Inflammatory macrophage treated with lipopolysaccharide for 4 hours (primary cell): Measurements from ENCODE around the gene RPS5.
A peak's percentile ranks its signal among the peaks of the same experiment; 100 is the strongest.
"Not testable (repeated sequence)": the region's sequence is repeated elsewhere in the genome, so short reads cannot be mapped to it uniquely, and the experiment has no call there.

ENCODE experiments used
- DNase-seq: peaks from one replicate; pipeline ENCODE4 v3.0.0-alpha.2; 2020

Gene RPS5

DNA sequence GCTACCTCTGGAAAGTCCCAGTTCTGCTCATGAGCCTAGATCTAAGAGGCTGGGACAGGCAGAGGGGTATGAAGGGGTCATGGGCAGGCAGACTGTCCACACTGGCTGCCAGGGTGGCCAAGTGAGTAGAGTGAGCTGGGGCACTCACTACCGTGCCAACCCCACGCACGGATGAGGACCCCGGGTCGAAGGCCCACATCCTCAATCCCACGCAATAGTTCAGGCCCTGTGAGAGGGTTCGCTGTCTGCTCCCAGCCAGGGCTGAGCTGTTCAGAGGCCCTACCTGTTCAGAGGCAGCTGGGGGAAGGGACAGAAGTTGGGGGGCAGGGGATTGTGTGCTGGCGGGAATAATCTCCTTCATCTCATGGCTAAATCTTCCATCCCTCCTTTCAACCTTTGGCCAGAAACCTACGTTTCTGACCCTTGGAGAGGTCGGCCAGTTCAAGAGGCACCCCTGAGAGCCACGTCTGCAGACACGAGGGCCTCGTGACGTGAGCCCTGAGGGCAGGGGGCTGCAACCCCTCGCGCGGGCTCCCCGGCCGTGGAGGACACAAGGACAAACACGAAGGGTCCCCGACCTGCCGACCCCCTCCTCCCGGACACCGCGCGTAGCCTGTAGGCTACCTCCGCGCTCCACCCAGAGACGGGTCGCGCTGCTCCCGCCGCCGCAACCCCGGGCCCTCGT is 1.0 kb upstream of the RPS5 start:
- no peak for DNase-seq

DNA sequence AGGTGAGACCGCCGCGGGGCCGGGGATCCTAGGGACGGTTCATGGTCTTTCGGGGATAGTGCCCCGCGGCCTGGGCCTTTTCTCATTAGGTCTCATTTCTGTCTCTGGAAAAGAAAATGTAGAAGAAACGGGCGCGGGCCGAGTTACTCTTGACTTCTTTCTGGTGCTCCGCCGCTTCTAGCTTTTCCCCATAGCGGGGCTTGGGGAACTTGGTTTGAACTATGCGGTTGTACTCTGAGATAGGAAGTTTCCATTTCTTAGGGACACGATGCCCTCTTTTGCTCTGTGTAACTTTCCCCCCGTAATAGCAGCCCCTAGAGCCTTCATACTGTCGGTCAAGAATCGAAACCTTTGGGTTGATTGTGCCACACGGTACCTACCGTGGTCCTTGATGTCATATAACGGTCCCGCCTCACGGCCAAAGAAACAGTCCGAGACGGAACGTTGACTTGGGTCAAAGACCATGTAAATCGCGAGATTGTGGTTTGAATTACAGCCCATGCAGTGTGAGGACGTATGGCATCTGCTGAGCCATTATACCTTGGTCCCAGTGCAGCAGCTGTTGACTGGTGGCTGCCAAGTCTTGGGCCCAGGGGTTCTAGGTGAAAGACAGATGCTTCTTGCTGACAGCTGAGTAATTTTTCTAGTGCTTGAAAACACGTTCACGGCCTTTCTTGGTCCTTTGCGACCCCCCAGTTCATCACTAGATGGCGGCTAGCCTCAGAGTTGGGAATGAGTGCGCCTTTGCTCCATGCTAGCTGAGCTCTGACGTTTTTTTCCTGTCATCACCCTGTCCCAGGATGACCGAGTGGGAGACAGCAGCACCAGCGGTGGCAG is 487 bp downstream of the RPS5 start:
- peak; percentile 15 for DNase-seq

DNA sequence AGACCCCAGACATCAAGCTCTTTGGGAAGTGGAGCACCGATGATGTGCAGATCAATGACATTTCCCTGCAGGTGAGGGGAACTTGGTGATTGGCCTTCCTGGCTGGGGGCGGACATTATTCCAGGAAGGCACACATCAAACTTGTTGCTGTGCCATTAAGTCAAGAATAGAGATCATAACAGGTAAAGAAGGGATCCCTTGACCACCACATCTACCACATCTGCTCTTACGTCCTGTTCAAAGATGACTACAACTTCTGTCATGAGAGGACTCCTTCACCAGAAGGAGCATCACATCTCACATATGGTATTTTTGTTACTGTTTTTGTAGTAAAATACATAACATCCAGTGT is 1.1 kb downstream of the RPS5 start:
- DNase-seq: no peak

DNA sequence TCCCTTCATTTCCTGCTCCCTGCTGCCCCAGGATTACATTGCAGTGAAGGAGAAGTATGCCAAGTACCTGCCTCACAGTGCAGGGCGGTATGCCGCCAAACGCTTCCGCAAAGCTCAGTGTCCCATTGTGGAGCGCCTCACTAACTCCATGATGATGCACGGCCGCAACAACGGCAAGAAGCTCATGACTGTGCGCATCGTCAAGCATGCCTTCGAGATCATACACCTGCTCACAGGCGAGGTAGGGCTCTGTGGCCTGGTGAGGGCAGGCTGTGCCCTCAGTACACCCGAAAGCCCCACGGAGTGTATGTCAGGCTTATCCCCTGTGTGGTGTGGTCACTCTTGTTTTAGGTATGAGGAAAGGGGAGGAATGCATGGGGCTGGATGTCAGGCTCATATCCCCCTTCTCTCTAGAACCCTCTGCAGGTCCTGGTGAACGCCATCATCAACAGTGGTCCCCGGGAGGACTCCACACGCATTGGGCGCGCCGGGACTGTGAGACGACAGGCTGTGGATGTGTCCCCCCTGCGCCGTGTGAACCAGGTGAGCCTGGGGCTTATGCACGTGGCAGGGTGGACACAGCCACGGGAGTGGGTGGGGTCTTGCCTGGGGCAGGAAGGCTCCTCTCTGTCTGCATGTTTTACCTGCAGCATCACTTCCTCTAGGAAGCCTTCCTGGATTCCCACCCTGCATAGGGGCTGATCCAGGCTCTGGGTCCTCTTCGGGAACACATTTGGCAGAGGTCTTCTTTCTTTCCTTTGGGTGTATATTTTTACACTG is 6.1 kb downstream of the RPS5 start:
- no peak for DNase-seq

DNA sequence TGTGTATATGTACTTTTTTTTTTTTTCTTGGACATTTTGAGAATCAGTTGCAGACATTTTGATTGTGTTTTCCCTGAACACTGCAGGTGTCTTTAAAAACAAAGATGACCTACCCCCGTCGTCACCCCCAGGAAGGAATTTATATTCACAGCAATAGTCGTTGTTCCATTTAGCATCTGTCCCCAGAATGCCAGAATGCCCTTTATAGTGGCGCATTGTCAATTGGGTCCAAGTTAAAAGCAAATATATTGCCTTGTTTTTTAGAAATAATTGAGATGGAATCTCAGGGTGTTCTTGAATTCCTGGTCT is 6.6 kb downstream of the RPS5 start:
- DNase-seq: no peak

DNA sequence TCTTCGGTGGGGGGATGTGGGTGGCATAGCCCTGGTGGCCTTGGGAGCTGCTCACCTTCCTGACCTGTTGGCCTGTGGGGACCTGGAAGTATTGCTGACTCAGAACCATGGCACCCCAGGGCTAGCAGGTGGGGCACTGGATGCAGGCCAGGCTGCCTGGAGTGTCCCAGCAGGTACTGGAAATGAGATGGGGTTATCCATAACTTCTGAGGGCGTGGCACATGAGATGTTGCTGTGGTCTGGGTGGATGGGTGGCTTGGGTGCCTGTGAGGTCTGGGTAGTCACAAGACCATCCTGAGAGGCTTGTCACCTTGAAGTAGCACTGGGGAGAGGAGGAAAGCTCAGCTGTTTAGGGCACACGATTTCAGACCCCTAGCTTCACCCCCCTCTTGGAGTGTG is 7.8 kb downstream of the RPS5 start:
- DNase-seq: no peak

DNA sequence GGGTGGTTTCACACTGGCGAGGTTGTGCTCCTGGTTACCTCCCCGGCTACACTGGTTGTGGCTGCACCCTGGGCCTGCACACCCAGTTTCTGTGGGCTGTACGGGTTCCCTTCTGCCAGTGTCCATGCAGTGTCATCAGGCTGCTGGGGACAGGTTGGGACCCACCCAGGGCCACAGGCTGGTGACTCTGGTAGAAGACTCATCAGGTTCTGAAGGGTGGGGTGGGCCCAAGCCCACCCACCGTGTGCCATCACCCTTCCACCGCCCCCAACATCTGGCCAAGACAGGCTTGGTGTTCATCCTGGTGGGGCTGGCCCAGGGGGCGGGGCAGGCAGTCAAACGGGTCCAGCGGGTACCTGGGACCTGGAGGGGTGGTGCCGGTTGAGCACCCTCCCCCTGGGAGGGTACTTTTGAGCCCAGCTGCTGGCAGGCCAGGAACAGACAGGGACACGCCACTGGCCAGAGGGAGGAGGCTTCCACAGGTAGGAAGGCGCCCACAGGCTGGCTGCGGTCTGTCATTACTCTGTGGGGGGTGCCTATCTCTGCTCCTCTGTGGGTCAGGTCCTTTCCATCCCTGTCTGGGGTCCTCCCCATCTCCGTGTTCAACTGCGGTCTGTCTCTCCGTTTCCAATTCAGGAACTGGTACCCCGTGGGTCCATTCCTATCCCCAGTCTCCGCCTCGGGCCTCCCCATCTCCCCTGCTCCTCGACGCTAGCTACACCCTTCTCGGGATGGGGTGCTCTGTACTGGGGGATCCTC is 8.3 kb downstream of the RPS5 start, which contains the start of gene RNF225:
RNF225 (plus strand) TSS at position 437 of the 759 bp plus-strand sequence. CDS start 434 bp downstream, outside the sequence.
- no peak for DNase-seq

DNA sequence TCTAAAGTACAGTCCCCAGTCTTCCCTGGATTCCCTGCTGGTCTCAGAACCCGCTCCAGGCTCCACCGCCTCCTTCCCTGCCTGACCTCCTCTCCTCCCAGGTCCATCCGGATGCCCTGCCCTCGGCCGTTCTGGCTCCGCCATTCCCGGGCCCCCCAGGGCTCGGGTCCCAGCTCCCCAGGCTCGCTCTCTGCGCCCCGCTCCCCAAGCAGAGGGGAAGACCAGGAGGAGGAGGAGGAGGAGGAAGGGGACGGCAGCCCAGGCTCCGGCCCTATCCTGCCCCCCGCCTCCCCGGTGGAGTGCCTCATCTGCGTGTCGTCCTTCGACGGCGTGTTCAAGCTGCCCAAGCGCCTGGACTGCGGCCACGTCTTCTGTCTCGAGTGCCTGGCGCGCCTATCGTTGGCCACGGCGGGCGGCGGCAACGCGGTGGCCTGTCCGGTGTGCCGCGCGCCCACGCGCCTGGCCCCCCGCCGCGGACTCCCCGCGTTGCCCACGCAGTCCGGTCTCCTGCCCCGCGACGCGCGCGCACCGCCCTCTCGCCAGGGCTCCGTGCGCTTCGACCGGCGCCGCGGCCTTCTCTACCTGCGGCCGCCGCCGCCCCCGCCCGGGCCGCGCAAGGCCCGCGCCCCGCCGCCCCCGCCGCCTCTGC is 9.0 kb downstream of the RPS5 start:
- DNase-seq: no peak

DNA sequence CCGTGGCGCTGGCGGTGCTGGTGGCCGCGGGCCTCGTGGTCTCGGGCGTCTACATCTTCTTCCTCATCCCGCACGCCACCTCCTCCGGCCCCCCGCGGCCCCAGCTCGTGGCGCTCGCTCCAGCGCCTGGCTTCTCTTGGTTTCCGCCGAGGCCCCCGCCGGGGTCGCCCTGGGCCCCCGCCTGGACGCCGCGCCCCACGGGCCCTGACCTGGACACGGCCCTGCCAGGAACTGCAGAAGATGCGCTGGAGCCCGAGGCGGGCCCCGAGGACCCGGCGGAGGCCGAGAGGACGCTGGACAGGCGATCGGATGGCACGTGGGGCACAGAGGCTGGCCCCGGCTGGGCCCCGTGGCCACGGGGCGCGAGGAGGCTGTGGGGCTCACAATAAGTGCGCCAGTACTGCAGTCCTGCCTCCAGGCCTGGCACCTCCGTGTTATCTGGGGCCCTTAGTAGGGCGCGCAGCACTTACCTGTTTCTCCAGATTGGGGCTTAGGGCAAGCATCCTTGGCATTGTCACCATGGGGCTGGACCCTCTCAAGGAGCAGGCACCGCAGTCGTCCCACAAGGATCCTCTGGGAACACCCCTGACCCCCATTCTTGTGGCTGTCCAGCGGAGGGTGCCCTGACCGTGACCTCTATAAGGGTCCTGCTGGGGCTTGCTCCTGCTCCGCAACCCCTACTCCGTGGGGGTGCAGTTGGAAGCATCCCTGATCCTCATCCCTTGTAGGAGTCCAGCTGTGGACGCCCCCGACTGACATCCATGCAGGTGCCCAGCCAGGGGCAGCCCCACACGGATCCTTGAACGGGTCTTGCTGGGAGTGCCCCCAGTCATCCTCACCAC is 9.8 kb downstream of the RPS5 start:
- DNase-seq: no peak

DNA sequence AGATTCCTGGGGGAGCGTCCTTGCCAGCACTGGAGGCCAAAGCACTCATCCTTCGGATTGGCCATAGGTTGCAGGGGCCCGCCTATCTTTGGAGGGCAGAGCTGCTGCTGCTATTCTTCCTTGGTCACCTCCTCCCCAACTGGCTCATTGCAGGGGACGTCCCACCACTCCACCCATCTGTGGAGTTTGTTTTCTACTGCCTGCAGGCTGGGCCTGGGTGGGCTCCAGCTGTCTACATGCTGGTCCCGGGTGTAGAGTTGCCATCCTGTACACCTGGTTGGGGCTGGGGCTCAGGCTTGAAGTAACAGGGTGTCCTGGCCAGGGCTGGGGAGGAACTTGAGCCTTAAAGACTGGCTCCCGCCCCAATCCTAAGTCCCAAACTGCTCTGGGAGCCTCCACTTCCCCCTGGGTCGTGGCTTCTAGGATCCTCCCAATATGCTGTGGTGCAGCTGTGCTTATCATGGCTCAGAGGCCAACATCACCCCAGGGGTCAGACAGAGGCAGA is 10.5 kb downstream of the RPS5 start:
- no peak for DNase-seq

DNA sequence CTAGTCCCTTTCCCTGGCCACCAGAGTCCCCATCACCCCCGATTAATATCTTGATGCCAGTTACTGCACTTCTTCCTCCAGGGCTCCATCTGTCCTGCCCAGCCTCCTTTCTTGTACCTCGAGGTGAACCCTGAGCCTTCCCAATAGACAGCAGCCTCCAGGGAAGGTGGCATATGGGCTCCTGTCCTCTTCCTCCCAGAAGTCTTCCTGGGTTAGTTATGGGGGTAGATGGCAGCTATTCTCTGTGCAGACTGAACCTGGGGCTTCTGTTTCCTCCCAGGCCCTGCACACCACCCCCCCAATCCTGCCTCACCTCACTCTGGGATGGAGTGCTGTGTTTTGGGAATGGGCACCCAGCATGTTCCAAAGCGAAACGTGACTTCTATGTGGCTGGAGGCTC is 11.0 kb downstream of the RPS5 start:
- no peak for DNase-seq

DNA sequence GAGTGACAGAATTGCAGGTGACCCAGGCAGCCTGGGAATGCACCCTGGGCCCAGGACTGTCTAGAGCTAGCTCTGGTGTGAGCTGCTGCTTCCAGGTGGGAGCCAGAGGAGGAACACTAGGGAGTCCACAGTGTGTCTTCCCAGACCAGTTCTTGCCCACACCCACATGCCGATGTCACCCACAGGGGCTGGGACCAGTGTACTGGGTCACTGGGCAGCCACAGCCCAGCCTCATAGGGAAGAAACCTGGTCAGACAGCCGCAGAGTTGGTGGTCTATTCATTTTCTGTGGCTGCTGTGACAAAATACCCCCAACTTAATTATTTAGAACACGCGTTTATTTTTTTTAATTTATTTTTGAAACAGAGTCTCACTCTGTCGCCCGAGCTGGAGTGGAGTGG is 11.5 kb downstream of the RPS5 start:
- no peak for DNase-seq

DNA sequence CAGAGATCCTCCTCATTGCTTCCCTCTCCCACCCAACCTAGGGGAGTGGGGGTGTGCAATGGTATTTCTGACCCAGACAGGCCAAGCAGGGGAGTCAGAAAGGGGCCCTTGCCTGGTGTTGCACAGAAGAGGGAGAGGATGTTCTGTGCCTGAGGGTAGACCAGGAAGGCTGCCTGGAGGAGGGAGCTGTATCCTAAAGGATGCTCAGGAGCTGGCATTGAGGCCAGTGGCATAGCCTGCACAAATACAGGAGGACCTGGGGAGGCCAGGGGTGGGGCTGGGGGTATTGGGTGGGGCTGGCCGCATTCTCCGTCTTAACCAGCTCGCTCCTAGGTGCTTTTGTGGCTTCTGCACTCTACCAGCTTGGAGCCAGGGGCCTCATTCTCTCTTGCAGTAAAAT is 12.8 kb downstream of the RPS5 start:
- no peak for DNase-seq

DNA sequence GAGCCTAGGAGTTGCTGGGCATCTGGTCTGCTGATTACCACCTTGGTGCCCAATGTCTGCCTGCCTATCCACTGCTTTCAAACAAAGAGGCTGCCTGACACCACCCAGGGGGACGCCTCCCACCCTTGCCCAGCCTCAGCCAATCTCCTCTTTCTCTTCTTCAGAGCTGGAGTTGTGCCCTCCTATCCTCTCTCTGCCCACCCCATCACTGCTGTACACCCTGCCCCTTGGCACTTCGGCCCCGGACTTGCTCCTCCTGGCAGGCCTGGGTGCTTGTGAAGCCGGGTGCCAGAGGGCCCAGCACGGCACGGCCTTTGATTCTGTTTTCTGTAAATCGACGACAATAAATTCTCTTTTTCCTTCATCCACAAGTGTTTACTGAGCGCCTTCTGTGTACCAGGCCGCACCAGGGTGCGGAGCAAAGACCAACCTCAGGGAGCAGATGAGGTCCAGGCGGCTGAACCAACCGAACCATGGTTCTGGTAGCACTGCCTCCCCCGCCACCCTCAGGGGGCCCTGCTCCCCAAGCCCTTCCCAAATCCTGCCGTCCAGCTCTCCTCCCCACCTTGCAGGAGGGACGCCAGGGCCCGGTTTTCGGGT is 13.3 kb downstream of the RPS5 start:
- DNase-seq: no peak

DNA sequence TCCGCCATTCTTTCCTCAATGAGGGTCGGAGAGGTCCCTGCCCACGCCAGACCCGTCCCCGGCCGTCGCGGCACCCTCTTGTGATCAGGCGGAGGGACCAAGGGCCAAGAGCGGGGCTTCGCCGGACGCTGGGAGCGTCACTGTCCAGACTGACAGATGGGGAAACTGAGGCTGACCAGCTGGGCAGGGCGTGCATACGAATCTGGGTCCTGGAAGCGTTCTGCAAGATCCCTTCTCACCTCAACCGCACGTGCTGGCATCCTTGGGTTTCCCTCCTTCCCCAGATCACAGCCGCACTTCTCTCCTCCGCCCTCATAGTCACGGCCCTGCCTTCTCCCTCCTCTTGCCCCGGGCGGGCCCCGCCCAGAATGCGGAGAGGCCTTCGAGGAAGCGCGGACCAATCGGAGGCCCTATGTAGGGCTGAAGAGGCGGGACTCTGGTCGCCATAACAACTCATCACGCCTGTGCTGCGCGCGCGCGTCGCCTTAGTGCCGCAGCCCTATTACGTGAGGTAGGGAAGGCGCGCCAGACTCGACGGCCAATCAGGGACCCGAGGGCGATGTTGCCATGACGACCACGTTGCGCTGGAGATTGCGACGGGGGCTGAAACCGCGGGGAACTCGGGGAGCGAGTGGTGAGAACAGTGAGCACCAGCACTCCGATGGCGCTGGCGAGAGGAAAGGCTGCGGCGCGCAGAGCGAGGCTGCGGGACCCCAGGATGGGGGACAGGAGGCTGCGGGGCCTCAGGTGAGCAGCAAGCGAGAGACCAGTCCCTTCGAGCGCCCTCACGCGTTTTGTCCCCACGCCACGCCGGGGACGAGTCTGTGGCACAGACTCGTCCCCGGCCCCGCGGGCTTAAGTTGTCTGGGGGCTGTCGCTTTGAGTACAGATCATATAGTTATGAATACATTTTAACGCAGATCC is 14.1 kb downstream of the RPS5 start:
- DNase-seq: peak; percentile 100

DNA sequence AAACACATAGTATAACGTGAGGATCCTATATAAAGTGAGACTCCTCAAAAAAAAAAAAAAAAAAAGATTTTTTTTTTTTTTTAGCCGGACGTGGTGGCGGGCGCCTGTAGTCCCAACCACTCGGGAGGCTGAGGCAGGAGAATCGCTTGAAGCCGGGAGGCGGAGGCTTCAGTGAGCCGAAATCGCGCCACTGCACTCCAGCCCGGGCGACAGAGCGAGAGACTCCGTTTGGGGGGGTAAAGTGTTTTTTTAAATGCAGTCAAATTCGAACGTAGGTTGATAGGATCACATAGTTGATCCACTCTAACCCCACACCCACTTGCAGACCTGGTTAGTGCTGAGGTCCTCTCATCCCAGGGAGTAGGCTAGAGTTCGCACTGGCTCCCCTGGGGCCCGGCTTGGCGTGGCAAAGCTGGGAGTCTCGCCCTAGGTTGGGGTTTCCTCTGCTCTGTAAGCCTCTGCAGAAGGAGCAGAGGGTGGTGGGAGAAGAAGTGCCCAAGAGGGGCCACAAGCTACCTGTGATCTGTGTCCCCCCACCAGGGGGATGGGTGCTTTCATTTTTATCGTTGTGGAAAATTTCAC is 14.9 kb downstream of the RPS5 start:
- DNase-seq: no peak

DNA sequence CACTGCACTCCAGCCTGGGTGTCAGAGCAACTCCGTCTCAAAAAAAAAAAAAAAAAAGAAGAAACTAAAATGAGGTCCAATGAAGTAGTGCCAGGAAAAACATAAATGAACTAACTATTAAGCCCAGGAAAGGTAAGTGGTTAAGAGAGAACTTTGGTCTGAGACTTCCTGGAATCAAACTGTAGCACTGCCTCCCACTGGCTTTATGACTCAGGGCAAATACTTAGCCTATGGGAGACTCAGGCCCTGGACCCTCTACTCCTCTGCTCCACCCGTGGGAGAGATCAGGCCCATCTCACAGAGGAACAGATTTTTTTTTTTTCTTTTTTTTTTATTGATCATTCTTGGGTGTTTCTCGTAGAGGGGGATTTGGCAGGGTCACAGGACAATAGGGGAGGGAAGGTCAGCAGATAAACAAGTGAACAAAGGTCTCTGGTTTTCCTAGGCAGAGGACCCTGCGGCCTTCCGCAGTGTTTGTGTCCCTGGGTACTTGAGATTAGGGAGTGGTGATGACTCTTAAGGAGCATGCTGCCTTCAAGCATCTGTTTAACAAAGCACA is 16.9 kb downstream of the RPS5 start:
- DNase-seq: not testable (repeated sequence)

DNA sequence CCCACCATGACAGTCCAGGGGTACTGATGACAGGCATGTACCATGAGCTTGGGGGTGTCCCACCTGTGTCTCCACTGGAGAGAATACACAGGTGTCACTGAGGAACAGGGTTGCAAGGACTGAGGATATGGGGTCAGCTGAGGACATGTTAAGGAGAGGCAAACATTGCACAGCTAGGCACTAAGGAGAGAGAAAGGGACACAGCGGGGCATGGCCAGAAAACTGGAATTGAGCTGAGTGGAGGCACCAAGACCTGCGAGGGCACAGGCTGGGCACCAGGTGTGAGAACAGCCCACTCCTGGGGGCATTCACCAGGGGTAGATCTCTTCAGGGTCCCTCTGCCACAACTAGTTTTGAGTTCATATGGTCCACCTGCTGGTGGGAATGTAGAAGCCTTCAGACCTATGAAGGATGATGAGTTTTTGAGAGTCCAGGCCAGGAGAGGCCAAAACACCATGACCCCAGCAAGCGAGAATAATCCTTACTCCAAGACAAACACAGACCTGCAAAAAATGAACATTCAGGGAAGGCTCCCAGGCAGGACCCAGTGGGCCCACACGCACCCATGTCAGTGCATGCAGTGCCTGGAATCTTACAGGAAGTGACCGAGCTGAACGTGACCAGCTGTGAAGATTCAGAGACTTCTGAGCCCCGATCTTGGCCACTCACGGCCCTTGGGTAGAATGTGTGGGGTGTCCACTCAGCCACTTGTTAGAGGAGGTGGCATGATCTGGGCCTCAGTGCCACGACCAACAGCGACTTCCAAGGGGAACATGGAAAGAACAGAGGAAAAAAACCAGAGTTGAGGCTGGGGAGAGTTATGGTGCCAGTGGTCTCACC is 20.0 kb downstream of the RPS5 start:
- DNase-seq: no peak
